SU-DHL-6 (cell line): ENCODE data around the gene PLXNA2.

ENCODE experiments used
- H2AFZ ChIP-seq: fragments of 200-600 bp; sonication (generic); 2 replicates; pipeline ENCODE4 v1.6.1; 2014; ENCODE audit warnings: low read depth, mild to moderate bottlenecking, moderate library complexity, mixed read lengths, antibody characterized with exemption, low read length; ENCODE audit not compliant: severe bottlenecking
- H3F3A ChIP-seq: fragments of 200-600 bp; shearing (Covaris generic); 2 replicates; pipeline ENCODE4 v1.6.0; 2016; ENCODE audit warnings: antibody characterized with exemption, mild to moderate bottlenecking; ENCODE audit not compliant: insufficient read depth
- H3K27ac ChIP-seq: fragments of 200-600 bp; sonication (generic); 2 replicates; pipeline ENCODE4 v1.5.1; 2016; ENCODE audit warnings: low read depth, mild to moderate bottlenecking, low read length, moderate library complexity, mixed read lengths
- H3K27me3 ChIP-seq: fragments of 200-600 bp; sonication (generic), shearing (Covaris generic); 2 replicates; pipeline ENCODE4 v1.6.0; 2014; ENCODE audit warnings: mild to moderate bottlenecking, low read length
- H3K36me3 ChIP-seq: fragments of 200-600 bp; sonication (generic); 2 replicates; pipeline ENCODE4 v1.6.1; 2014; ENCODE audit warnings: mild to moderate bottlenecking, low read length, mixed read lengths
- H3K4me2 ChIP-seq: fragments of 300-600, 200-600 bp; shearing (Covaris generic), sonication (generic); 2 replicates; pipeline ENCODE4 v1.6.0; 2014; ENCODE audit warnings: low read length, low read depth, mild to moderate bottlenecking; ENCODE audit not compliant: poor library complexity, severe bottlenecking
- H3K4me3 ChIP-seq: fragments of 200-600 bp; sonication (generic); 2 replicates; pipeline ENCODE4 v1.5.1; 2014; ENCODE audit warnings: antibody characterized with exemption, low read length, mild to moderate bottlenecking, mixed read lengths; ENCODE audit not compliant: insufficient read depth, poor library complexity, severe bottlenecking
- H3K79me2 ChIP-seq: fragments of 200-600 bp; sonication (generic); 2 replicates; pipeline ENCODE4 v1.6.1; 2014; ENCODE audit warnings: mild to moderate bottlenecking, low read length, moderate library complexity; ENCODE audit not compliant: insufficient read depth
- H3K9ac ChIP-seq: fragments of 200-600 bp; sonication (generic); 2 replicates; pipeline ENCODE4 v1.7.0; 2014; ENCODE audit warnings: mild to moderate bottlenecking, low read length
- H3K9me2 ChIP-seq: fragments of 200-600 bp; sonication (generic); replicated peaks from 2 replicates; pipeline ENCODE4 v1.6.1; 2014; ENCODE audit warnings: low read length; ENCODE audit not compliant: insufficient read depth
- H3K9me3 ChIP-seq: fragments of 200-600 bp; sonication (generic); 2 replicates; pipeline ENCODE4 v1.6.1; 2014; ENCODE audit warnings: low read length, mixed read lengths; ENCODE audit not compliant: insufficient read depth
- H4K20me1 ChIP-seq: fragments of 200-600 bp; sonication (generic); 2 replicates; pipeline ENCODE4 v1.6.1; 2014; ENCODE audit warnings: low read depth, mild to moderate bottlenecking, antibody characterized with exemption, low read length, moderate library complexity, mixed read lengths
- EZH2phosphoT487 ChIP-seq: fragments of 200-600 bp; sonication (generic), shearing (Covaris generic); conservative IDR thresholded peaks from 2 replicates; pipeline ENCODE4 v1.6.1; 2018; ENCODE audit warnings: mild to moderate bottlenecking, antibody characterized with exemption, low read length, moderate library complexity, mixed read lengths
- TF ChIP-seq, protein P1 (sequence below): fragments of 200-600 bp; sonication (generic); IDR thresholded peaks from one replicate; pipeline ENCODE4 v1.5.1; 2017; ENCODE audit warnings: antibody characterized with exemption, mild to moderate bottlenecking, low read length, moderate library complexity; ENCODE audit not compliant: insufficient read depth, poor library complexity, severe bottlenecking

Gene PLXNA2

DNA sequence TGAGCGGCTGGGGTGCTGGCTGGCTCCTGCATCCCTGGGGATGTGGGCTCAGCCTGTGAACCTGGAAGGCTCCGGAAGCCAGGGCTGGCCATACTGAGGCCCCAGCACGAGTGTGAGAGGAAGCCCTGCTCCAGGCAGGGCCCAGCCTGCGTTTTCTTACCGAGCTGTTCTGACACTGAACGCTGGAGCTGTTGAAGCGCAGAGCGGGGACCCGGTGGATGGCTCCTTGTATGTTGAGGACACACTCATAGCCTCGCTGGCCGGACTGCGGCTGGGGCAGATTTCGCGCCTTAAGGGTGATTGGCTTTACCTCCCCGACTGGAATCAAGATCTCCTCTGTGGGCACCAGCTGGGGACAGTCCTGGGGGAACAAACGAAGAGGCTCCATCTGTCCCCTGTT lies 160.0 kb downstream of the PLXNA2 start:
- Histone ChIP-seq H3K79me2 (no peaks in the 10 kb centered on the region), H2AFZ (no peak overlapping the region), H3K27me3 (0 out of 2 replicates have a peak, but pooled peaks cover 3% of the 10 kb centered on the region), H3F3A (no peaks in the 10 kb centered on the region), H4K20me1 (no peaks in the 10 kb centered on the region), H3K27ac (no peak overlapping the region), H3K36me3 (no peaks in the 10 kb centered on the region), H3K4me3 (no peak overlapping the region), H3K4me2 (no peak overlapping the region), H3K9me3 (no peaks in the 10 kb centered on the region), H3K9me2 (no peaks in the 10 kb centered on the region), H3K9ac (no peak overlapping the region)
- TF ChIP-seq, protein P1, sequence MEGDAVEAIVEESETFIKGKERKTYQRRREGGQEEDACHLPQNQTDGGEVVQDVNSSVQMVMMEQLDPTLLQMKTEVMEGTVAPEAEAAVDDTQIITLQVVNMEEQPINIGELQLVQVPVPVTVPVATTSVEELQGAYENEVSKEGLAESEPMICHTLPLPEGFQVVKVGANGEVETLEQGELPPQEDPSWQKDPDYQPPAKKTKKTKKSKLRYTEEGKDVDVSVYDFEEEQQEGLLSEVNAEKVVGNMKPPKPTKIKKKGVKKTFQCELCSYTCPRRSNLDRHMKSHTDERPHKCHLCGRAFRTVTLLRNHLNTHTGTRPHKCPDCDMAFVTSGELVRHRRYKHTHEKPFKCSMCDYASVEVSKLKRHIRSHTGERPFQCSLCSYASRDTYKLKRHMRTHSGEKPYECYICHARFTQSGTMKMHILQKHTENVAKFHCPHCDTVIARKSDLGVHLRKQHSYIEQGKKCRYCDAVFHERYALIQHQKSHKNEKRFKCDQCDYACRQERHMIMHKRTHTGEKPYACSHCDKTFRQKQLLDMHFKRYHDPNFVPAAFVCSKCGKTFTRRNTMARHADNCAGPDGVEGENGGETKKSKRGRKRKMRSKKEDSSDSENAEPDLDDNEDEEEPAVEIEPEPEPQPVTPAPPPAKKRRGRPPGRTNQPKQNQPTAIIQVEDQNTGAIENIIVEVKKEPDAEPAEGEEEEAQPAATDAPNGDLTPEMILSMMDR: no peak
- TF ChIP-seq EZH2phosphoT487: no peak

DNA sequence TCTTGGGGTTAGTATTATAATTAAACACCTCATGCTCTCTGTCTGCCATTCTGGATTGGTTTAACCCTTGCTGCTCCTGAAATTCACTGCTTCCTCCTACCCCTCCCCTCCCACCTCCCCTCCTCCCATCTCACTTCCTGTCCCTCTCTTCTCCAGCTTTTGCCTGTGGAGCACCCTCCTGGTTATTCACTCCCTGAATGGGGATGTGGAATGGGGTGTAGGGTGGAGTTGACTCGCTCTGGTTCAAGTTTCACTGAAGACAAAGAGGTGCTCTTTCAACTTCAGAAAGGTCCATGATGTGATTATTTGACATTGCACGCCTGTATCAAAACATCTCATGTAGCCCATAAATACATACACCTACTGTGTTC lies 160.5 kb downstream of the PLXNA2 start:
- Histone ChIP-seq H3K9me2 (no peaks in the 10 kb centered on the region), H3F3A (no peaks in the 10 kb centered on the region), H3K4me3 (no peak overlapping the region), H3K27me3 (0 out of 2 replicates have a peak, but pooled peaks cover 3% of the 10 kb centered on the region), H4K20me1 (no peaks in the 10 kb centered on the region), H3K36me3 (no peaks in the 10 kb centered on the region), H3K4me2 (no peak overlapping the region), H3K79me2 (no peaks in the 10 kb centered on the region), H2AFZ (no peak overlapping the region), H3K27ac (no peak overlapping the region), H3K9ac (no peak overlapping the region), H3K9me3 (no peaks in the 10 kb centered on the region)
- no peak for TF ChIP-seq EZH2phosphoT487
- TF ChIP-seq, protein P1: no peak

DNA sequence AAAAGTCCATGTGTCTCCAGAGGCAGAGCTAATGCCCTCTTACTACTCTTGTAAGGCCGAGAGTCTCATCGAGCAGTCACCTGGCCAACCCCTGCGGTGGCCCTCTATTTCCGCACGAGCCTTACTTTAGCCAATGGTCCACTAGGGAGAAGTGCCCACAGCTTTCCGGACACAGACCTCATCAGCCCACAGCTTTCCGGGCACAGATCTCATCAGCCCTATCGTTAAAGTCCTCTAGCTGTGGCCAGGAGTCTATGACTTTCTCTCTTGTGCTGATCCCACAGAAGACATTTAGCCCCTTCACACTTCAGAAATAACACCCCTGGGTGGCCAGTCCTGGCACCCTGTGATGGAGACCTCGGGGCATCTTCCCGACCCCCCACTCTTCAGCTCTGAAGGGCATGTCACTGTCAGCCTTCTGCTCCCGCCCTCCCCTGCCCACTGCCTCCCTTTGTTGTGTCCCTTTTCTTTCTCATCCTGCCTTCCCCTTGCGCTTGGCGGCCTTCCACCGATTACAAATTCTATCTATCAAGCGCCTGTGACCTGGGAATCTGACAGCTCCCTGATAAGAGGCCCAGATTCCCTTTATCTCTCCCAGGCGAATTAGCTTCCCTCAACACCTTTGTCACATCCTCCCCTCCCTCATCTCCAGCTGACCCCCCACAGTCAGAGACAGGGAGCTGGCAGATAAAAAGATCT lies 161.0 kb downstream of the PLXNA2 start:
- no peak overlapping the region for H3K4me2 ChIP-seq

More for the DNA sequence above, 161.0 kb downstream of the PLXNA2 start:
- Histone ChIP-seq H3F3A (no peaks in the 10 kb centered on the region), H3K27me3 (0 out of 2 replicates have a peak, but pooled peaks cover 3% of the 10 kb centered on the region), H3K27ac (no peak overlapping the region), H4K20me1 (no peaks in the 10 kb centered on the region), H3K79me2 (no peaks in the 10 kb centered on the region), H2AFZ (no peak overlapping the region), H3K9me3 (no peaks in the 10 kb centered on the region), H3K4me3 (no peak overlapping the region), H3K9ac (no peak overlapping the region), H3K36me3 (no peaks in the 10 kb centered on the region), H3K9me2 (no peaks in the 10 kb centered on the region)
- no peak for TF ChIP-seq EZH2phosphoT487
- TF ChIP-seq, protein P1: no peak
